Measurements from ENCODE around the gene STPG1.
A peak's percentile ranks its signal among the peaks of the same experiment; 100 is the strongest.

The STPG1 gene

GRCh38 chr1:24392982-24393650, 20.5 kb downstream of the STPG1 start:
- no peak for DNase-seq

- no peak for DNase-seq
These were observed 21.0 kb downstream of the STPG1 start for GRCh38 chr1:24392604-24392946.

- DNase-seq, result peak; percentile 58
These were observed 21.5 kb downstream of the STPG1 start for GRCh38 chr1:24391882-24392603.

- peak; percentile 64 for DNase-seq
These were observed 22.4 kb downstream of the STPG1 start for GRCh38 chr1:24390924-24391782.

DNA sequence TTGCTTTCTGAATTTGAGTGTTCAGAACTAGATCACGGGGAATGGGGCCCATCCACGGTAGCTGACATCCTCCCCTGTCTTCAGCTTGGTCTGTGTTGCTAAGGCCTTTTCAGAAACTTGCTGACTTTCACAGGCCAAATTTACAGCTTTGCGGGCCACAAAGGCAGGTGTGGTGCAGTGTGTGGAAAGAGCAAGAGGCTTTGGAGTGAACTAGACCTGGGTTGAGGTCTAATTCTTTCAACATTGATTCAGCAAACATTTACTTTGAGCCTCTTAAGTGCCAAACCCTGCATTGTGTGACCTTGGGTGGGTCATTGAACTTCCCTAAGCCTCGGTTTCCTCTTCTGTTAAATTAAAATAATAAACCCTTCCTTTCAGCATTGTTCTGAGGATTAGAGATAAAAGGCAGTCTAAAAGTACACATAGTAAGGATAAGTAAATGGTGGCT, 24.3 kb downstream of the STPG1 start:
- DNase-seq, result no peak

DNA sequence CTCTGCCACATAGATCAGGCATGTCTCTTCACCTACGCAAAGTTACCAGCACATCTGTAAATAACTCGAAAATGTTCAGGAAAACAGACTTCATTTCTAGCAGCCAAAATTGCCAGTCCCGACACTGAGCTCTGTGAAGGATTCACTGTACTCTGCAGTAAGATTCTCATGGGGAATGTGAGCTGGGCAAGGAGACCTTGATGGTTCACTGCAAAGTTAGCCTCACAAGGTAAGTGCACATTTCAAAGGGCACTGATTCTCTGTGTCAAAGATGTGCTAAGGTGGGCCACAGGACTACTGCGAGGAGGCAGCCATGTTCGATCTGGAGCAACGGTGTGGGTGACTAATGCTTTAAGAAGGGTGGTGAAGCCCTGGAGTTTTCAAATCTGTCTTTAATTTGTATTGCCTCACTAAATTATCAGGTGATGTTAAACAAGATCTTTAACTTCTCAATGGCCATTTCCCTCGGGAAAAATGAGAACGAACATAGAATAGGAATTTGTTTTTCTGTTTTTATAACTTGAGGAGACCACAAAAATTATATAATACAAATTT, 25.2 kb downstream of the STPG1 start:
- DNase-seq, result no peak

- DNase-seq, result no peak
These were observed 25.9 kb downstream of the STPG1 start for GRCh38 chr1:24387636-24388175.

- DNase-seq, result no peak
These were observed 26.7 kb downstream of the STPG1 start for GRCh38 chr1:24386931-24387330.

GRCh38 chr1:24386241-24386640, 27.3 kb downstream of the STPG1 start:
- DNase-seq, result no peak

DNA sequence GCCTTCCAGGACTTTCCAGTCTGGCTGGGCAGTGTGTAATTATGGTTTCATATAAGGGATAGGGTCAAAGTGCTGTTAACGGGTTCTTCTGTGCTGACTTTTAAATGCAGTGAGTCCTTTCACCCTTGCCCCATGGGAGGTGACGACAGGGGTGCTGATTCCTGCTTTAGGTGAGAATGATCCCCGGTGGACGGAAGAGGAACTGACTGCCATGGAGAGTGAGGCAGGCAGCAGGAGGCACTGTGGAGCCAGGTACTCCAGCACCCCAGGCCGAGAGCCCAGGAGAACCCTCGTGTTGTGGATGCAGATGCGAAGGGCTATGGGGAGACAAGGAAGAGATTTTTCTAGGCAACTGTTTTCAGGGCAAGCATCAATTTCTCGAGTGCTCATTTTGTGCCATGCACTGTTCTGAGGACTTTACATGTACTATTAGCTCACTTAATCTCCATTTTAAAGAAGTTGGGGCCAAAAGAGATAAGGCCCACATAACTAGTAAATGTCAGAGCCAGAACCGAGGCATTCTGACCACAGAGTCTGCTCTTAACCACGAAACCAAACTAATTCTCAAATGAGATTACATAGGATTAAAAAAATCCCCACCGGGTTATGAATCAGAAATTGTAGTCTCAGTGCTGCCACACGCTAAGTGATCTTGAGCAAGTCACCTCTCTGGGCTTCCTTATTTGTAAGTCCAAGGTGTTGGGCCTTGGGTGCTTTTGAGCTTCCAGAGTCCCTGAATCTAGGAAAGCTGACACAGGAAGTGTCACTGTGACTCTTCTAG, 28.2 kb downstream of the STPG1 start:
- DNase-seq, result no peak

- no peak for DNase-seq
These were observed 29.1 kb downstream of the STPG1 start for GRCh38 chr1:24384251-24385090.

GRCh38 chr1:24383381-24383940, 30.1 kb downstream of the STPG1 start:
- no peak for DNase-seq

- DNase-seq, result no peak
These were observed 31.4 kb downstream of the STPG1 start for GRCh38 chr1:24382165-24382577.

- no peak for DNase-seq
These were observed 32.3 kb downstream of the STPG1 start for GRCh38 chr1:24381256-24381655.

DNA sequence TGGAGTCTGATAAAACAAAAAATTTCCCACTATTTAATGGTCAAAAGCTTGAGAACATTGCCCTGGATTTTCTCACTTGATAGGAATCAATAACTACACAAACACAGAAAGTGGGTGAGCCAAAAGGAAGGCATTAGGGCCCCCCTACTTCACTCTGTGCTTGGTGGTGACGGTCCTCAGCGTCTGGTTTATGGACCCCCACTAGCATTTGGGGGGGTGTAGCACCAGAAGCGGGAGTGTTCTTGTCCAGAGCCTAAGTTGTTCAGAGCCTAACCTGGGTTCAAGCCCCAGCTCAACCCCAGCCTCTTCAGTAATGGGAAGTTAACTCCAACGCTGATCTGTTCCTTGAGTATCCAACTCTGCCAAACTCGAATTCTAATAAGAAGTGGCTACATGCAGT, 33.1 kb downstream of the STPG1 start:
- DNase-seq, result no peak

DNA sequence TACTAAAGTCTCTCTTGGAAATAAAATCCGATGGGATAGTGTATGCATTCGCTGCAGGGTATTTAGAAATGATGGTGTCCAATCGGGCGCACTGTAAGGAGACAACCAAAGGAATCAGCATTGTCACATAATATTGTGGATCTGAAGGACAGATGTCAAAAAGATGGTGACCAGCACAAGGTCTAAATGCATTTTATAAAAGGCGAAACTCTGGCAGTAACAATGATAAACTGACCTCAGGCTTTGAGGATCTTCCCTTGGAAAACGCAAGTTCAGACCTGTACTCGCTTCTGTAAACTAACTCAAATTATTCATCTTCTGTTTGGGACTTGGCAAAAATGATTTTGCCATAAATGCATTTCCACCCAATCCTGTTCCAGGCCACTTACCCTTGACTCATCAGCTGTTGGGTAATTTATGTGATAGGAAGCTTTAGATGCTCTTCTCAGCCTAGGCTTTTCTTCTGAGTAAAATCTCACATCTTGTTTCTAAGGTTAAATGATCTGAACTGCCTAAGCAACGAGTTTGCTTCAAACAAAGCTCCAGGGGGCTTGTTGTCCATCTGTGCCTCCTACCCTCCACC, 33.8 kb downstream of the STPG1 start:
- no peak for DNase-seq

DNA sequence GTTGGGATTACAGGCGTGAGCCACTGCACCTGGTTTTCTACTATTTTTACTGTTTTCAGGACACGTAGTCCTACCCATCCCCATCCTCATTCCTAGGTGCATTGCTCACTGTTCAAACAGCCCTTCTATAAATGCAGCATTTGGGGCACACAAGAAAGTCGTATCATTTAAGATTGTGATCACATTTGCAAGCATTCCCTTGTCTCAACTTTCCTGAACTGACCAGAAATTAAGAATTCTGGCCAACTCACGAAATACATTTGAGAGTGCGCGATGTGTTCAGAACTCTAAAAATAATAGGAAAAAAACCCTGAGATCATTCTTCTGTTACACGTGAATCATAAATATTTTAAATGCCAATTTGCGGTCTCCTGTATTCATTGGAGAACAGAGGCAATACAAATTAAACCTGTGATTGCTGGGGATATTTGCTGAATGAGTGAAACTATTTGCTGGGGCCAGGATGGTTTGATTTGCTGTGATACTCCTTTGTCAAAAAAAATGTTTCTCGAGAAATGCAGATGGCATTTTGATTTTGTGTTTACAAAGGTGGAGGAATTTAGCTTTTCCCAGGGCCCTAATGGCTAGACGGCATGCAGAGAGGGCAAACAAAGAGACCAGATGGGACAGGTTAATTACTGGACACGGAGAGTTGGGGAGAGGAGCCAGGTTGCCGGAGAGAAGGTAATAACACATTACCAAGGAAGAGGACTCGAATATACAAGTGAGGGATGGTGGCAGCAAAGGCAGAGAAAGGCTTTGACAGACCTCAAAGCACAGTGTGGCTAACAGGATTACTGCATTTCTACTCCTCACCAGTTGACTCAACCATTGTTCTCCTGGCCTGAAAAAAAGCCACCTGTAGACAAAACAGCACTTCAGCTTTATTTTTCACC, 38.4 kb downstream of the STPG1 start:
- DNase-seq, result peak; percentile 34

DNA sequence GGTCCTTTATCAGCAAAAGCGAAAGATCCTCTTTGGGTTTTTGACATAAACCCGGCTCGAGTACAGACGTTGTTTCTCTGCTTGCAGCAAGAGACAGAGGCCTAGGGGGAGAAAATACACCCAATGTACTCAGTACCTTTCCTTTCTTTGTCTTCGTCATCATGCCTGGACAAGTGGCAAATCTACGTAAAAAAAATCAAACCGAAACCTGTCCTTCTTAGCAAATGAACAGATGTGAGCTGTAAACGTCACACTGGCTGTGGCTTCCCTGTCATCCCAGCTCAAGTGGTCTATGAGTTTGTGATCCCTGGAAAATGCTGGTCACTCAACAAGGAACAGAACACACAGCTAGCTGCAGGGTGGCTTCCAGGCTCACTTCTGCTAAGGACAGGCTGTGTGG, 39.9 kb downstream of the STPG1 start:
- no peak for DNase-seq

DNA sequence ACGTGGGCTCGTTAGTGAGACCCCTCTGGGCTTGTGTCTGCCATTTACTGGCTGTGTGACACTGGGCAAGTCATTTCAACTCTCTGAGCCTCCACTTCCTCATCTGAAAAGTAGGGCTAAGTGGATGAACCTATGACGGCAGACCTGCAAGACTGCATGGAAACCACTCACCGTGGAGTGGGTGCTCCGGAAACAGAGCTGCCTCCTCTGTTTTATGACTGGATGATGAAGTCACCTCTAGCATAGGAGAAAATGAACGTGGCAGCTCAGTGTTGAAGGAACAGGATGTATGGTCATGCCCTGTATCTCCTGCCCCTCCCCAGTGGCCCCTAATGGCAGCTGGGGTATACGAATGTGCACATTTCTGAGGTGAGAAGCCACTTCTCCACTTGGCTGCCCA, 40.5 kb downstream of the STPG1 start:
- DNase-seq, result no peak

DNA sequence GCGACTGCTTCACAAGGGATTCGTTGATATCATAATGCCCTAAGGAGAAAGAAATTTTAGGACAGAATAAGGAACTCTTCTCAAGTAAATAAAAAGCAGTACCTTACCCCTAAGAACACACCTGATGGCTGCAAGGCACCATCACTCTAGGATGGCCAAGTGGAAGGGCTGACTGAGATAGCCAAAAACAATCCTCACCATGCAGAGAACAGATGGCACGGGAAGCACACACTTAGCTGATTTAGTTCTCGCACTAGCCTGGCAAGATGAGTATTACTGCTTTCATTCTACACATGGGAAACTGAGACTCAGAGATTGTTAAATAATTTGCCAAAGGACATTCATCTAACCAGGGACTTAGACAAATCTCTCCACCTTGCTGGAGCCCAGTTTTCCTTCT, 43.8 kb downstream of the STPG1 start:
- DNase-seq, result no peak

All from NCI-H1092 treated with DMSO at 0.1 percent for 48 hours (cell line).